K562 (cell line): Measurements from ENCODE around the gene NXN. TPM values are rescaled to one million over a fixed set of nuclear protein-coding genes. Genes with fewer than 3 reads are reported as not detected.

Experiments
- ATAC-seq: fragments of 200-7000 bp; cut with Tn5 transposase; 3 replicates; pipeline ENCODE4 v1.9.1; 2020; ENCODE audit warnings: moderate library complexity
- Bru-seq: library from RNA; stranded (reverse); fragments of 400-500 nt; gene quantifications from one replicate; lab custom pipeline; 2021; lab: Mats Ljungman, UMichigan
- BruChase-seq, 2 experiments: library from RNA; stranded (reverse); fragments of 400-500 nt; gene quantifications; one replicate each; lab custom pipeline; 2021; lab: Mats Ljungman, UMichigan
- BruUV-seq: library from RNA; stranded (reverse); fragments of 400-500 nt; replicated peaks from 2 replicates; lab custom pipeline; 2021; lab: Mats Ljungman, UMichigan
- CTCF ChIA-PET: fragments of 300-600 bp; formaldehyde crosslinking; extraction: SDS; loops from one replicate; lab custom pipeline; 2021; ENCODE audit warnings: low intra/inter-chr PET ratio; lab: Yijun Ruan, JAX
- POLR2A ChIA-PET: fragments of 300-600, 350-650 bp; sonication (Branson Sonifier 250); formaldehyde crosslinking; extraction: SDS; loops from one replicate; lab custom pipeline; 2021; ENCODE audit warnings: antibody characterized with exemption, inconsistent platforms; lab: Yijun Ruan, JAX
- DNase-seq, 4 experiments: peaks; one replicate each; pipeline versions ENCODE4 v3.0.0 to v3.0.0-alpha.2; 2011 to 2018; ENCODE audit warnings: low spot score in 3 of 4, mixed read lengths in 3 of 4; ENCODE audit errors: extremely low read depth in 1 of 4
- FAIRE-seq: peaks from 2 replicates; lab custom pipeline; 2011; peaks lifted over from hg19 to GRCh38; lab: Jason Lieb, UNC
- H2AFZ ChIP-seq: 2 replicates; pipeline ENCODE4 v1.6.0; 2011; ENCODE audit warnings: low read depth, low read length, control low read depth, inconsistent platforms
- H3K27ac ChIP-seq: fragments of 200-600 bp; 3 replicates; pipeline ENCODE4 v1.8.0; 2011; ENCODE audit warnings: low read depth, mild to moderate bottlenecking, control low read depth, inconsistent platforms, low read length, moderate library complexity, mixed read lengths; ENCODE audit errors: extremely low read depth
- H3K27me3 ChIP-seq, 2 experiments: fragments of 300-600 bp in 1 of 2; 2 replicates in 1 of 2; 3 replicates in 1 of 2; pipeline versions ENCODE4 v1.6.0 to v1.8.0; 2011; ENCODE audit warnings: inconsistent platforms in 2 of 2, low read length in 2 of 2, mild to moderate bottlenecking in 1 of 2, mixed read lengths in 1 of 2, moderate library complexity in 1 of 2; ENCODE audit not compliant: control insufficient read depth in 2 of 2, insufficient read depth in 2 of 2
- H3K36me3 ChIP-seq: fragments of 300-600 bp; 3 replicates; pipeline ENCODE4 v1.8.0; 2011; ENCODE audit warnings: mild to moderate bottlenecking, low read length, inconsistent platforms; ENCODE audit not compliant: control insufficient read depth, insufficient read depth
- H3K4me1 ChIP-seq, 2 experiments: fragments of 200-600 bp in 1 of 2; replicated peaks in 1 of 2; 2 replicates in 1 of 2; 3 replicates in 1 of 2; pipeline versions ENCODE4 v1.5.1 to v1.8.0; 2011; ENCODE audit warnings: inconsistent platforms in 2 of 2, low read length in 2 of 2, mild to moderate bottlenecking in 1 of 2, mixed read lengths in 1 of 2, moderate library complexity in 1 of 2; ENCODE audit not compliant: control insufficient read depth in 2 of 2, insufficient read depth in 2 of 2
- H3K4me2 ChIP-seq: 2 replicates; pipeline ENCODE4 v1.6.1; 2011; ENCODE audit warnings: low read length, control low read depth, inconsistent platforms, mixed read lengths; ENCODE audit not compliant: insufficient read depth
- H3K4me3 ChIP-seq: fragments of 200-600 bp; sonication (generic), shearing (Covaris generic); 2 replicates; pipeline ENCODE4 v1.5.1; 2016; ENCODE audit warnings: control low read depth, inconsistent platforms
- H3K79me2 ChIP-seq: fragments of 200-600 bp; 3 replicates; pipeline ENCODE4 v1.8.0; 2011; ENCODE audit warnings: low read length, inconsistent platforms; ENCODE audit not compliant: control insufficient read depth, insufficient read depth
- H3K9ac ChIP-seq, 2 experiments: 2 replicates each; pipeline versions ENCODE4 v1.6.0 to v1.6.1; 2011; ENCODE audit warnings: low read depth in 2 of 2, low read length in 2 of 2, control low read depth in 1 of 2, inconsistent platforms in 1 of 2, mild to moderate bottlenecking in 1 of 2, mixed read lengths in 1 of 2; ENCODE audit not compliant: insufficient read depth in 1 of 2
- H3K9me1 ChIP-seq: one replicate; pipeline ENCODE4 v1.6.0; 2011; ENCODE audit warnings: inconsistent platforms, mild to moderate bottlenecking, low read length, moderate library complexity; ENCODE audit not compliant: control insufficient read depth, insufficient read depth
- H3K9me3 ChIP-seq: replicated peaks from 2 replicates; pipeline ENCODE4 v1.5.1; 2011; ENCODE audit warnings: low read depth, low read length, inconsistent platforms; ENCODE audit not compliant: control insufficient read depth, insufficient read depth
- H4K20me1 ChIP-seq: replicated peaks from 2 replicates; pipeline ENCODE4 v1.6.1; 2011; ENCODE audit warnings: low read length, inconsistent platforms, mixed read lengths; ENCODE audit not compliant: control insufficient read depth, insufficient read depth
- CTCF ChIP-seq, 3 experiments: IDR thresholded peaks in 2 of 3; conservative IDR thresholded peaks in 1 of 3; 2 replicates each; pipeline ENCODE4 v1.5.1; 2011 to 2012; ENCODE audit warnings: low read length in 3 of 3, mild to moderate bottlenecking in 3 of 3, control low read depth in 2 of 3, improper control_type of control experiment in 1 of 3, inconsistent platforms in 1 of 3, low read depth in 1 of 3, mixed read lengths in 1 of 3, moderate library complexity in 1 of 3; ENCODE audit not compliant: insufficient read depth in 2 of 3
- POLR2G ChIP-seq: fragments of 200-400 bp; formaldehyde crosslinking; IDR thresholded peaks from 2 replicates; pipeline ENCODE4 v1.6.1; 2017; ENCODE audit warnings: low read depth, mild to moderate bottlenecking, antibody characterized with exemption, low read length, moderate library complexity
- REST ChIP-seq, 2 experiments: fragments of 450-650 bp; formaldehyde crosslinking in 1 of 2; IDR thresholded peaks; 2 replicates each; pipeline versions ENCODE4 v1.4.0 to v1.6.1; 2014 to 2020; ENCODE audit warnings: mild to moderate bottlenecking in 2 of 2, borderline replicate concordance in 1 of 2, low read depth in 1 of 2
- WGBS: fragments of 100-300 bp; shearing (Covaris generic); methylation state at CpG from one replicate; pipeline ENCODE4 v1.1.6; 2016; ENCODE audit warnings: low coverage, mixed read lengths; ENCODE audit not compliant: insufficient coverage; ENCODE audit errors: missing lambda C conversion rate; 5-methylcytosine and 5-hydroxymethylcytosine counted together
- in situ Hi-C: fragments of 300-500 bp; cut with MboI; formaldehyde crosslinking; loops from 4 replicates; pipeline ENCODE4 v1.15.0; 2018; ENCODE audit warnings: inconsistent platforms, mixed read lengths
- intact Hi-C: fragments of 100-400 bp; cut with micrococcal nuclease; formaldehyde crosslinking; loops from 2 replicates; pipeline ENCODE4 v1.14.2; 2022
- long read RNA-seq, 3 experiments: library from polyadenylated mRNA in 2 of 3; library from RNA in 1 of 3; unstranded in 2 of 3; stranded (forward) in 1 of 3; transcript quantifications; one replicate each; pipeline ENCODE4 v2.0.0, GENCODE V29; 2019 to 2022
- polyA minus RNA-seq, 3 experiments: library from RNA; depleted of rRNA, polyadenylated mRNA; stranded (reverse); fragments of >200 nt; gene quantifications; 2 replicates each; pipeline ENCODE4 v1.2.3, GENCODE V29; 2011
- polyA plus RNA-seq, 8 experiments: library from polyadenylated mRNA; depleted of rRNA in 4 of 8; stranded (reverse) in 5 of 8; unstranded in 3 of 8; fragments of >200 nt; fragmentation: Nextera tagmentation in 2 of 8; fragmentation: Illumina TruSeq in 1 of 8; extraction: Ambion mirVana in 2 of 8; extraction: Trizol in 1 of 8; gene quantifications; 2 replicates each; pipeline versions ENCODE4 v1.2.1 to v1.2.3, GENCODE V29; 2011 to 2014; ENCODE audit warnings: inconsistent platforms in 1 of 8, missing spikeins in 1 of 8
- total RNA-seq, 7 experiments: library from RNA; depleted of rRNA in 6 of 7; stranded (reverse); fragments of >200 nt in 6 of 7; fragmentation: Illumina TruSeq in 2 of 7; extraction: Trizol in 2 of 7; gene quantifications; 2 replicates each; pipeline versions ENCODE4 v1.2.1 to v1.2.3, GENCODE V29; 2011 to 2021; ENCODE audit warnings: low replicate concordance in 1 of 7

NXN gene
- total RNA-seq (2011; cell fraction: chromatin; rRNA removed; ENCODE audit: low replicate concordance), result 1.4 and 2.2 TPM in 2 replicates
- 0.92 and 2.7 TPM in 2 replicates for total RNA-seq (2011; cell fraction: nucleolus; rRNA removed)
- total RNA-seq (2011; cell fraction: nucleoplasm; rRNA removed), result 0.51 and 1.5 TPM in 2 replicates
- 0.04 TPM in 1 of 2 replicates, not detected in the other for total RNA-seq (2014; rRNA removed)
- 0.06 TPM in 1 of 2 replicates, not detected in the other for total RNA-seq (2014; rRNA removed; fragmentation: Illumina TruSeq; extraction: Trizol)
- not detected in 2 replicates for total RNA-seq (2015; rRNA removed; fragmentation: Illumina TruSeq; extraction: Trizol)
- 0.27 and 0.34 TPM in 2 replicates for total RNA-seq (2021)
- polyA plus RNA-seq (2011; rRNA removed), result 0.31 and 0.35 TPM in 2 replicates
- polyA plus RNA-seq (2011; cell fraction: cytosol; rRNA removed), result 0.44 and 0.51 TPM in 2 replicates
- 0.20 and 0.70 TPM in 2 replicates for polyA plus RNA-seq (2011; cell fraction: nucleus; rRNA removed)
- polyA plus RNA-seq (2012), result 0.25 and 0.60 TPM in 2 replicates
- polyA plus RNA-seq (2014; fragmentation: Illumina TruSeq; extraction: Trizol), result 0.11 and 0.39 TPM in 2 replicates
- not detected for polyA plus RNA-seq (2014; fragmentation: Nextera tagmentation; extraction: Ambion mirVana)
- polyA plus RNA-seq (2014; rRNA removed), result 0.08 TPM in 1 of 2 replicates, not detected in the other
- 0.63 and 0.66 TPM in 2 replicates for polyA minus RNA-seq (2011; rRNA and poly(A)+ RNA removed)
- 3.7 TPM in 1 of 2 replicates, not detected in the other for polyA minus RNA-seq (2011; cell fraction: cytosol; rRNA and poly(A)+ RNA removed)
- not detected in 2 replicates for polyA minus RNA-seq (2011; cell fraction: nucleus; rRNA and poly(A)+ RNA removed)
- Bru-seq, nascent RNA, result percentile 15 among the genes with signal in this experiment
- BruChase-seq, experiment 1, labeled RNA remaining after a 2-hour chase, result percentile 13 among the genes with signal in this experiment
- percentile 11 among the genes with signal in this experiment for BruChase-seq, experiment 2, labeled RNA remaining after a 6-hour chase
- long read RNA-seq, experiment 1, result 0 reads
- long read RNA-seq, experiment 2, result 0 reads
- long read RNA-seq, experiment 3, result 0 reads

GRCh38 chr17:979539-980405, at the start of gene NXN:
Gene NXN, minus strand, starts transcription at chr17:979776.
- Histone ChIP-seq H3K27ac (no peak within 1 kb of the TSS), H3K27me3 (peaks cover 10 to 19% of the 10 kb centered on the region in 2 experiments; a peak in 4 of 5 replicates), H2AFZ (peak within 1 kb of the TSS; percentile 80), H3K36me3 (no peaks in the 10 kb centered on the region), H3K4me1 (peaks cover 0 to 25% of the 10 kb centered on the region in 2 experiments; a peak in 2 of 5 replicates), H3K4me2 (peak within 1 kb of the TSS; percentile 74; the same call in 1 of the 2 replicates), H3K9me3 (no peaks in the 10 kb centered on the region), H4K20me1 (no peaks in the 10 kb centered on the region), H3K79me2 (no peaks in the 10 kb centered on the region), H3K4me3 (peak within 1 kb of the TSS; percentile 37), H3K9ac (peak within 1 kb of the TSS in 1 of 2 experiments; percentile 85; a peak in 2 of 4 replicates), H3K9me1 (no peaks in the 10 kb centered on the region)
- ChIA-PET POLR2A (interaction anchor here (0.6 kb wide), 1 partner anchor 22 kb away, joined by 3 read pairs; no protein-coding TSS in a partner anchor), CTCF (interaction anchor here (3.0 kb wide), 1 partner anchor 185 kb away, joined by 16 read pairs; no protein-coding TSS in a partner anchor)
- peak; percentile 61 to 96 (median 94) for DNase-seq
- WGBS, result 0% methylated on average over 7 of the region's 94 CpGs
- intact Hi-C loops, result loop anchor here (2.0 to 5.0 kb wide), 4 partner anchors 97 to 567 kb away; a partner anchor contains a TSS
- ATAC-seq, result peak; percentile 93
- no TSS peak for BruUV-seq
- in situ Hi-C loops, result loop anchor here (10.0 kb wide), 2 partner anchors 95 to 555 kb away; no protein-coding TSS in a partner anchor
- FAIRE-seq, result no peak
- TF ChIP-seq POLR2G, result 0 out of 2 replicates have a peak, but pooled peaks have one; percentile 36
- TF ChIP-seq CTCF (IDR thresholded peaks at IDR 0.05 in 2 of 3, conservative IDR thresholded peaks at IDR 0.05 in 1 of 3; ENCODE audit: insufficient read depth in 2 of 3, low read depth in 1 of 3, low read length in 3 of 3), result peak in 2 of 3 experiments; percentile 4 to 27; a peak in 1 of 6 replicates
- peak; percentile 46 for TF ChIP-seq REST (IDR thresholded peaks at IDR 0.05; ENCODE audit: borderline replicate concordance)
- TF ChIP-seq REST (CRISPR knock-in tag; IDR thresholded peaks at IDR 0.05; ENCODE audit: low read depth), result no peak
